Kidney (tissue), 14 donors: ENCODE measurements around the gene CD151. TPM values are rescaled to one million over a fixed set of nuclear protein-coding genes. Genes with fewer than 3 reads are reported as not detected.

ENCODE experiments used
- DNase-seq, 5 donors: peaks; one replicate each; pipeline ENCODE4 v3.0.0-alpha.2; 2013 to 2020
- FAIRE-seq: peaks from 2 replicates; lab custom pipeline; 2012; peaks lifted over from hg19 to GRCh38; lab: Jason Lieb, UNC
- H3K27ac ChIP-seq, 2 donors: one replicate each; pipeline ENCODE4 v1.7.0; 2013; ENCODE audit warnings: low read depth in 2 of 2, low read length in 2 of 2, inconsistent platforms in 1 of 2
- H3K27me3 ChIP-seq: one replicate; pipeline ENCODE4 v1.7.1; 2013; ENCODE audit warnings: low read length, inconsistent platforms; ENCODE audit not compliant: control insufficient read depth, insufficient read depth
- H3K36me3 ChIP-seq, 3 donors: one replicate each; pipeline versions ENCODE4 v1.7.0 to v1.7.1; 2013; ENCODE audit warnings: low read length in 3 of 3, control low read depth in 1 of 3, inconsistent platforms in 1 of 3; ENCODE audit not compliant: insufficient read depth in 3 of 3, control insufficient read depth in 2 of 3
- H3K4me1 ChIP-seq, 3 donors: one replicate each; pipeline versions ENCODE4 v1.7.0 to v1.7.1; 2013; ENCODE audit warnings: low read length in 3 of 3, inconsistent platforms in 1 of 3, low read depth in 1 of 3; ENCODE audit not compliant: control insufficient read depth in 2 of 3, insufficient read depth in 2 of 3
- H3K4me3 ChIP-seq, 3 donors: one replicate each; pipeline versions ENCODE4 v1.7.0 to v1.8.1; 2013; ENCODE audit warnings: low read length in 3 of 3, control low read depth in 1 of 3, inconsistent platforms in 1 of 3
- H3K9ac ChIP-seq, 3 donors: one replicate each; pipeline versions ENCODE4 v1.7.0 to v1.7.1; 2013; ENCODE audit warnings: low read length in 3 of 3, control low read depth in 1 of 3, inconsistent platforms in 1 of 3
- H3K9me3 ChIP-seq, 3 donors: one replicate each; pipeline versions ENCODE4 v1.7.0 to v1.7.1; 2013; ENCODE audit warnings: low read length in 3 of 3, control low read depth in 1 of 3, inconsistent platforms in 1 of 3; ENCODE audit not compliant: control insufficient read depth in 2 of 3, insufficient read depth in 1 of 3
- intact Hi-C: fragments of 100-400 bp; cut with DNase I; formaldehyde crosslinking; loops from one replicate; pipeline ENCODE4 v1.11.1; 2022
- polyA plus RNA-seq: library from polyadenylated mRNA; stranded (reverse); fragments of 350-450 nt; fragmentation: Illumina TruSeq; extraction: RNeasy Lipid Tissue Mini Kit (QIAGEN cat#74804); gene quantifications from one replicate; pipeline ENCODE4 v1.2.3, GENCODE V29; 2014; ENCODE audit warnings: low read depth, low replicate concordance; ENCODE audit not compliant: insufficient read depth
- total RNA-seq: library from RNA; stranded (reverse); fragmentation: NEBNext Ultra II Directional; extraction: Animal tissue kit (Norgen Biotek cat#: 25700); gene quantifications from one replicate; pipeline ENCODE4 v1.2.1, GENCODE V29; 2021
- TF ChIP-seq, protein P1 (sequence below): IDR thresholded peaks from 3 replicates; pipeline ENCODE4 v1.5.1; 2012; ENCODE audit warnings: mild to moderate bottlenecking, moderate library complexity, borderline replicate concordance; ENCODE audit not compliant: insufficient read depth; ENCODE audit errors: extremely low read depth
- donor health status: control.
- donor health status: control.
- donor health status: control.
- donor health status: control.
- donor health status: control.
- donor health status: DM: yes; HTN: yes; CAD: no.
- donor health status: Normal renal cell carcinoma (clear cell type).

The CD151 gene
- total and polyA plus RNA-seq, 2 donors from 2014 or later = 379 to 476 TPM

DNA sequence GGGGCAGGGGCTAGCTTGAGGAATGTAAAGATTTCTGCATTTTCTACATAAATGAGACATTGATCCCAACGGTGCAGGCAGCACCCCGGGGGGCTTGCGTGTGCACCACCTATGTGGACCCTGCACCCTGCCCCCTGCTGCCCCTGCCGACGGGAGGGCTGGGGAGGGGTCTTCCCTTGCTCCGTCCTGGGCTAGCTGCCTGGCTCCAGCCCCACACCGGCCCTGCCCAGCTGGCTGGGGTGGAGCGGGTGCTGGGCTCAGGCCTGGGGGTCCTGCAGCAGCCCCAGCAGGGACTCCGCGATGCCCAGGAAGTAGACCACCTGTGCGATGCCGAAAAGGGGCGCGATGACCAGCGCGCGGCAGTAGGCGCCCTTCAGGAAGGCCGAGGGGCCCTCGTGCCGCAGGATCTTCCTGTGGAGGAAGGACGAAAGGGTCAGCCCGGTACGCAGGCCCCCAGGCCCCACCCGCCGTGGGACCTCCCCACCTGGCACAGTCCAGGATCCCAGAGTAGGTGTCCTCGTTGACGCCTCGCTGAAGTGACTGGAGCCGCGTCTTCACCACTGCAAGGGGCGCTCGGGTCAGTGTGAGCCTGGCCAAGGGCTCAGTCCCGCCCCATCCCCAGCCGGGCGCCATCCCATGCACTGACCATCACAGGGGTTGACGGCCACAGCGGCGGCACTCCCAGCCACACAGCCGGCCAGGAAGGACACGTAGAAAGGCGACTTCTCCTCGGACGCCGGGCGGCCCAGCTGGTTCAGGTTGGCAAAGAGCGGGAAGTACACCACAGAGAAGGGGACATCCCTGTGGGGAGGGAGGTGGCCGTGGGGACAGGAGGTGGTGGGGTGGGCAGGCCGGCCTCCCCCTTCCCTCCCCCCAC is 40.9 kb upstream of the CD151 start:
- Histone ChIP-seq H3K9me3 (no peaks in the 10 kb centered on the region), H3K4me3 (no peak overlapping the region), H3K4me1 (peaks cover 0 to 19% (median 6%) of the 10 kb centered on the region in 3 donors), H3K27ac (no peak overlapping the region), H3K9ac (no peak overlapping the region), H3K36me3 (no peaks in the 10 kb centered on the region), H3K27me3 (no peaks in the 10 kb centered on the region)
- intact Hi-C loops = no loop called here
- DNase-seq (no peak), FAIRE-seq (no peak)
- TF ChIP-seq, protein P1, sequence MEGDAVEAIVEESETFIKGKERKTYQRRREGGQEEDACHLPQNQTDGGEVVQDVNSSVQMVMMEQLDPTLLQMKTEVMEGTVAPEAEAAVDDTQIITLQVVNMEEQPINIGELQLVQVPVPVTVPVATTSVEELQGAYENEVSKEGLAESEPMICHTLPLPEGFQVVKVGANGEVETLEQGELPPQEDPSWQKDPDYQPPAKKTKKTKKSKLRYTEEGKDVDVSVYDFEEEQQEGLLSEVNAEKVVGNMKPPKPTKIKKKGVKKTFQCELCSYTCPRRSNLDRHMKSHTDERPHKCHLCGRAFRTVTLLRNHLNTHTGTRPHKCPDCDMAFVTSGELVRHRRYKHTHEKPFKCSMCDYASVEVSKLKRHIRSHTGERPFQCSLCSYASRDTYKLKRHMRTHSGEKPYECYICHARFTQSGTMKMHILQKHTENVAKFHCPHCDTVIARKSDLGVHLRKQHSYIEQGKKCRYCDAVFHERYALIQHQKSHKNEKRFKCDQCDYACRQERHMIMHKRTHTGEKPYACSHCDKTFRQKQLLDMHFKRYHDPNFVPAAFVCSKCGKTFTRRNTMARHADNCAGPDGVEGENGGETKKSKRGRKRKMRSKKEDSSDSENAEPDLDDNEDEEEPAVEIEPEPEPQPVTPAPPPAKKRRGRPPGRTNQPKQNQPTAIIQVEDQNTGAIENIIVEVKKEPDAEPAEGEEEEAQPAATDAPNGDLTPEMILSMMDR = no peak

DNA sequence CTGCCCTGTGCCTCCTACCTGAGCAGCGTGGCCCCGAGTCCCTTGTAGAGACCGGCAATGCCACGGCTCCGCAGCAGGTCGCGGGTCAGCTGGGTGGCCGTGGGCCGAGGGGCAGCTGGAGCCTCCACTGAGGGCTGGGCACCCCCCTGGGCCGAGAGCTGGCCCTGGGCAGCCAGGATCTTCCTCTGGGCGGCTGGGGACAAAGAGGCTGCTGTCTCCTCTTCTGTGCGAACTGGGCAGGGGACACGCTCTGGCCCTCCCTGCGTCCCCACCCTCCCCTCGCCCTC is 40.3 kb upstream of the CD151 start:
- TF ChIP-seq, protein P1 = no peak
- intact Hi-C loops = no loop called here
- Histone ChIP-seq H3K9me3 (no peaks in the 10 kb centered on the region), H3K9ac (no peak overlapping the region), H3K27ac (no peak overlapping the region), H3K36me3 (no peaks in the 10 kb centered on the region), H3K27me3 (no peaks in the 10 kb centered on the region), H3K4me1 (peaks cover 0 to 21% (median 8%) of the 10 kb centered on the region in 3 donors), H3K4me3 (no peak overlapping the region)
- DNase-seq (no peak), FAIRE-seq (no peak)

DNA sequence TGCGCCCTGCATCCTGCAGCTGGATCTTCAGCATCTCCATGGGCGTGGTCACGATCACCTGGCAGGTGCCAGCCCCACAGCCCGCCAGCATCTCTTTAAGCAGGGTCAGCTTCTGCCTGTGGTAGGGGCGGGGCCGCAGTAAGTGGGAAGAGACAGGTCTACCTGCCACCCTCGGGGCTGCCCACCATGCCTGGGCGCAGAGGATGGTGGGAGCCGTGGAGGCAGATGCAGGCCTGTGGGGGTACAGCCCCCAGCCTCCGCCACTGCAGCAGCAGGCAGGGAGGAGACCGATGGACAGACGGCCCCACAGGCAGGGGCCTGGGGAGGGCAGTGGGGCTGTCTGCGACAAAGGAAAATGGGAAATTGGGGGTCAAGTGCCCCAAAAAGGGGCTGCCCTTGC is 39.9 kb upstream of the CD151 start:
- Histone ChIP-seq H3K36me3 (no peaks in the 10 kb centered on the region), H3K4me1 (peaks cover 0 to 21% (median 8%) of the 10 kb centered on the region in 3 donors), H3K4me3 (no peak overlapping the region), H3K27me3 (no peaks in the 10 kb centered on the region), H3K9me3 (no peaks in the 10 kb centered on the region), H3K27ac (no peak overlapping the region), H3K9ac (no peak overlapping the region)
- FAIRE-seq = no peak
- TF ChIP-seq, protein P1 = no peak
- intact Hi-C loops = no loop called here
- no peak for DNase-seq

DNA sequence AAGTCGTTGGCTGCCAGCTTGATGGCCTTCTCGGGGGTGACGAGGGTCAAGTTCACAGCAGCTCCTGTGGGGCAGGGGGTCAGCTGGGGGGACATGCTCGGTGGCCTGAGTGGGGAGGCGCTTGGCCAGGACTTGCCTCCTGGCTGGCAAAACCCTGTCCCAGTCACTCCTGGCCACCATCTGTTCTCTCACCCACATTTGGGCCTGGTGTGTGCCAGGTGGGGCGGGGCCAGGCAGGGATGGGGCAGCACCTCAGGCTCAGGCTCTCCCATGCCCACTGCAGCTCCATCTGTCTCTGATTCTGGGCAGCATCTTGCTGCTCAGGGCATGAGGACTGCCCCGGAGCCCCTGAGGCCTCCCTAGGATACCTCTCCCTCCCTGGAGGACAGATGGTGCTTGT is 39.2 kb upstream of the CD151 start:
- FAIRE-seq (no peak), DNase-seq (no peak)
- Histone ChIP-seq H3K4me3 (no peak overlapping the region), H3K4me1 (peaks cover 0 to 24% (median 8%) of the 10 kb centered on the region in 3 donors), H3K27ac (no peak overlapping the region), H3K36me3 (no peaks in the 10 kb centered on the region), H3K27me3 (no peaks in the 10 kb centered on the region), H3K9ac (no peak overlapping the region), H3K9me3 (no peaks in the 10 kb centered on the region)
- TF ChIP-seq, protein P1 = no peak
- intact Hi-C loops = no loop called here
